ENCODE measurements around the gene ANXA1.

The ANXA1 gene, protein sequence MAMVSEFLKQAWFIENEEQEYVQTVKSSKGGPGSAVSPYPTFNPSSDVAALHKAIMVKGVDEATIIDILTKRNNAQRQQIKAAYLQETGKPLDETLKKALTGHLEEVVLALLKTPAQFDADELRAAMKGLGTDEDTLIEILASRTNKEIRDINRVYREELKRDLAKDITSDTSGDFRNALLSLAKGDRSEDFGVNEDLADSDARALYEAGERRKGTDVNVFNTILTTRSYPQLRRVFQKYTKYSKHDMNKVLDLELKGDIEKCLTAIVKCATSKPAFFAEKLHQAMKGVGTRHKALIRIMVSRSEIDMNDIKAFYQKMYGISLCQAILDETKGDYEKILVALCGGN

DNA sequence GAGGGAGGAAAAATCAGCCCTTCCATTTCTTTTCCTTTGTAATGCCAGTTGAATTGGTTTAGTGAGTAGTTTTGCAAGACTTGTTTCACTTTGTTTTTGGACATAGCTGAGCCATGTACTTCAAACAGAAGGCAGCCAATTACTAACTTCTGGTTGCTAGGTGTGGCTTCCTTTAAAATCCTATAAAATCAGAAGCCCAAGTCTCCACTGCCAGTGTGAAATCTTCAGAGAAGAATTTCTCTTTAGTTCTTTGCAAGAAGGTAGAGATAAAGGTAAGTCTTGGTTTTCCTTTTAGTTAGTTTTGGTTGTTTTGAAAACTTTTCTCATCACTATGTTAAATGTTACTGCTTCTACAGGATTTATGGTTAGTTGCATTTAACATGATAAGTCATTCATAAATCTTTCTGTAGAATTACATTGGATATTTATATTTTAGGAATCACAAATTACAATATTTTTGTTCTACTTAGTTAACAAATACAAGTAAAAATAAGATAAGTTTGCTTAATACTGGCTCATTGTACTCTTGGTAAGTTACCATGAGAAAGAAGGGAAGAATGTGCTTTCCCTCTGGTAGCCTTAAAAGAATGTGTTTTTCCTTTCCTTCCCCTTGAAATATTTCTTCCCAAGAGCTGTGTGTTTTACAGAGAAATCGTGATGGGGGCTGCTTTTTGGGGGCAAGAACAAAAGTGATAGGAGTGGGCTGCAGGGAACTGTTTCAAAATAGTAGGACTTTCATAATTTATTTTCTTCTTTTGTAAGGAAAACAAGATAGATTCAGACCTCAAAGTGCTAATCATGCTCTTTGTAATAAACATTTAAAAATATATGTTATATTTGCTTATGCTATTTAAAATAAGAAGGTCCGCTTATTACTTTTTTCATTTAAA is at the start of gene ANXA1:
TSS of gene ANXA1 (plus strand) at position 213 of the 890 bp plus-strand sequence. CDS start 6,671 bp downstream, outside the sequence.
- in situ Hi-C loops (cut with MboI; ENCODE audit: low sequenced_read_pairs), result no loop called here

GRCh38 chr9:73104342-73104741 is 47.3 kb upstream of the ANXA1 start:
- in situ Hi-C loops (cut with MboI; ENCODE audit: low sequenced_read_pairs), result no loop called here

GRCh38 chr9:73104921-73105320 is 46.7 kb upstream of the ANXA1 start:
- in situ Hi-C loops (cut with MboI; ENCODE audit: low sequenced_read_pairs), result loop anchor here (5.0 kb wide), 1 partner anchor 77 kb away; no protein-coding TSS in a partner anchor

DNA sequence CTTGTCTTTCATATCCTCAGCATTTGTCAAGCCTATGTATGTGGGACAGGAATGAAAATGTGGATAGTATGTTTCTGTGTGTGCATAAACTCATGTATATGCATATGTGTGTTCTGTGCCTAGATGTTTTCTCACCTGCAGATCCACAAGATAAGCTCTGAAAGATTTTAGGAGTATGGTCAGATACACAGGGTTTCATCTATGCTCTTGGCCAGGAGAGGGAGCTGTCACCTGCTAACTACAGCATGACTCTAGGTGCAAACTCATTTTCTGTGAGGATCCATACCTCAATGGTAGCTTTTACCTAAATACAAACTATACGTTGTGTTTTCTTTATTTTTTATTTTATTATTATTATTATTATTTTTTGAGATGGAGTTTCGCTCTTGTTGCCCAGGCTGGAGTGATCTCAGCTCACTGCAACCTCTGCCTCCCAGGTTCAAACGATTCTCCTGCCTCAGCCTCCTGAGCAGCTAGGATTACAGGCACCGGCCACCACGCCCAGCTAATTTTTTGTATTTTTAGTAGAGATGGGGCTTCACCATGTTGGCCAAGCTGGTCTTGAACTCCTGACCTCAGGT is 44.1 kb upstream of the ANXA1 start:
- in situ Hi-C loops (cut with MboI; ENCODE audit: low sequenced_read_pairs), result loop anchor here (5.0 kb wide), 1 partner anchor 75 kb away; no protein-coding TSS in a partner anchor

DNA sequence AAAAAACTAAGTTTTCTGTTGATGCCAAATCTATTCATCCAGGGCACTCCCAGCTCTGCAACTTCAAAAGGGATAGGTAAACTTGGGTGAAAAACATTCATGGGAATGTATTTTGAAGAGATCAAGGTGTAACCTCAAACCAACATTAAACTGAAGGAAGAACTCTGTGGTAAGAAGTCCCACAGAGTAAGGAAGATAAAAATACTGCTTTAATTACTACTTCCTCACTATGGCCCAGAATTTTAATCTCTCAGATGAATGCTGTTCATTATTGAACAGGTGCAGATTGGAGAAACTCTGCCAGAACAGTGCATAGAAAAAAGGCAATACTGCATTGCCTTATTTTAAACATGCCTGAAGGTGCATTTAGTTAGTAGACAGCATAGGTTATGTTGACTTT is 37.6 kb upstream of the ANXA1 start:
- in situ Hi-C loops (cut with MboI; ENCODE audit: low sequenced_read_pairs), result no loop called here

- in situ Hi-C loops (cut with MboI; ENCODE audit: low sequenced_read_pairs), result no loop called here
Observed at GRCh38 chr9:73114958-73115357, 36.7 kb upstream of the ANXA1 start.

DNA sequence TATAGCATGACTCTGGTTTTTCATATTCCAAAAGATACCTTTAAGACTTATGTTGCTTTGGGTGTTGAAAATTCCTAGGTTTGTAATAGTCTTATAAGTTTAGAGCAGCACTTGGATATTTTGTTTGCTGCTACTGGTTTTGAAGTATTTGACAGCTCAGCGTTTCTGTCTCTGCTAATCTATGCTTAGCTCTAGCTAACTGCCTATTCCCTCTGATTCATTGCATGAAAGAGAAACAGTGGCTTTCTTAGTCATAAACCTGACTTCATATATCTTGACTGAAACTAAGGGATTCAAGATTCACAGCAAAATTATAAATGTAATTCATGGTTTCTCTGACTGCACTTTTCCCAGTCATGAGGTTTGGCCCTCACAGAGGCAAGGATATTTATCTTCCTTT is 35.6 kb upstream of the ANXA1 start:
- in situ Hi-C loops (cut with MboI; ENCODE audit: low sequenced_read_pairs), result no loop called here

- in situ Hi-C loops (cut with MboI; ENCODE audit: low sequenced_read_pairs), result no loop called here
Observed at GRCh38 chr9:73116880-73117279, 34.8 kb upstream of the ANXA1 start.

DNA sequence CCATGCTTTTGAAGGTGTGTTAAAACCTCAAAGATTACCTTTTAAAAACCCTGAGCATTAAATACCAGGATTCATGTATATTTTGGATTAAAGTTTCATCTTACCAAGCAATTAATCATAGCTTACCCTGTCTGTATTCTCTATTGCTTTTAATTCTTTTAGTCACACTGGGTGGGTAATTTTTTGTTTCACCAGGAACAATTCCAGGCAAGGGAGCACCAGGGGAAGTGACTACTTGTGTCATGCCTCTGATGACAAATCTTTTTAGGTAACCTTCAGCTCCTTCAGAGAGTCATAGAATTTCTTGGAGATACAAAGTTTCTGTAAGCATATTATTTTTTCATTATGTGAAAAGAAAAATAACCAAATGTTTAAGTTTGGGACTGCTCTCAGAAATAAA is 33.4 kb upstream of the ANXA1 start:
- in situ Hi-C loops (cut with MboI; ENCODE audit: low sequenced_read_pairs), result no loop called here

DNA sequence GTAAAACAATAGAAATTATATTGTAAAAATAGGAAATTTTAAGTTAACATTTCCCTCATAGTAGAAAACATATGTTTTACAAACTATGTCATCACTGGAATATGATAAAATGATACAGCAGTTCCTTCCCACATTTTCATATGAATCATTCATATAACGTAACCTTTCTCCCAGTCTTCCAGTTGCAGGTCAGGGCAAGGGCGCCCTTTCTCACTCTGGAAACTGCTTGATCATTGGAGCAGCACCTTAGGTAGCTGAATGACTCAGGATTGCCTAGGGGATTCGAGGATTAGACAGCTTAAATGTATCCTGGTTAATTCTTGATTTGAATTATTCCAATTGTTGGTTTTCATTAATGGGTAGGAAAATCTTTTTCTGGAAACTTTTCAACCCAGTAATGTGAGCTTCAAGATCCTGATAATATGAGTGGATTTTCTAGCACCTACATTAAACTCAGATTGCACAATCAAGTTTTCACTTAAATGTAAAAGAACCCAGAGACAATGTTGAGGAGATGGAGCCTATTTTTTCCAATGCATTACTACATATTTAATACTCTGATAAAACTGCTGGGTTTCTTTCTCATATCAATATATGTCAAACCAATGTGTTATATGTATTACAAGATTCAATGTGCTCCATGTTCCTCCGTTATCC is 32.6 kb upstream of the ANXA1 start:
- in situ Hi-C loops (cut with MboI; ENCODE audit: low sequenced_read_pairs), result no loop called here

DNA sequence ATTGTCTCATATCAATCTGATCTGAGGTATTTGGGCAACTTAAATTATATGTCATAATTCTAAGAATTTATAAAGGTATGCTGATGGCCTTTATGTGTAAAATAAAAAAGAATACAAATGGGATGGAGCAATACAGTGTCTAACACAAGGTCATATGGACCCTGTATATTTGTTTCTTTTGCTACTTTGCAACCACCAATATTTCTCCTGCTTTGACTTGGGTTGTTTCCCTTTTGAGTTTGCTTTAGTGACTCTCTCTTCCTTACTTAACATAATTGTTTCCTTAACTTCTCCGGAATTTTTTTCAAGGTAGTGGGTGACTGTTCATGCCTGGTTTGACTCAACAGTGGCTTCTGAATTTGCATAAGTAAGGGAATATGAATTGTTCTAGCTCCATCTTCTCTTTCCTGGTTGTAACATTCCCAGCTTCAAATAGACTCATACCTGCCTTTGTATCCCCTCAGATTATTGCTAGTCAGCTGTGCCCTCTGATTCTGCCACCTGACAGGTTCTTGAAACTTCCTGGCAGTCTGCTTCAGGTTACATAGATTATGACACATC is 30.2 kb upstream of the ANXA1 start:
- in situ Hi-C loops (cut with MboI; ENCODE audit: low sequenced_read_pairs), result no loop called here

DNA sequence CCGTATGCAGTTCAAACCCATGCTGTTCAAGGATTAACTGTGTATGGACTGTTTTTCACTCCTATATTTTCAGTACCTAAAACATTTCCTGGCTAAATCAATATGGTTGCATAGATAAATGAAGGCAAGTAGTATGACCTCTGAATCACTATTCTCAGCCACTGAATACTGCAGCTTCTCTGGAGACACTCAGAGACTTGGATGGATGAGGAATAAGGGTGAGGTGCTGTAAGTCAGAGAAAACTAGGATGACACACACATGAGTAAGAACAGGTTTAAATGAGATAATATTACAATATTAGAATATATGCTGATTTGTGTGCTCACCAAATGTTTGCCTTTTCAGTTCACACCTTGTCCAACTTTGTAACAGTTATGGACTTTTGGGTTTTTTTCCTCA is 26.0 kb upstream of the ANXA1 start:
- in situ Hi-C loops (cut with MboI; ENCODE audit: low sequenced_read_pairs), result no loop called here

DNA sequence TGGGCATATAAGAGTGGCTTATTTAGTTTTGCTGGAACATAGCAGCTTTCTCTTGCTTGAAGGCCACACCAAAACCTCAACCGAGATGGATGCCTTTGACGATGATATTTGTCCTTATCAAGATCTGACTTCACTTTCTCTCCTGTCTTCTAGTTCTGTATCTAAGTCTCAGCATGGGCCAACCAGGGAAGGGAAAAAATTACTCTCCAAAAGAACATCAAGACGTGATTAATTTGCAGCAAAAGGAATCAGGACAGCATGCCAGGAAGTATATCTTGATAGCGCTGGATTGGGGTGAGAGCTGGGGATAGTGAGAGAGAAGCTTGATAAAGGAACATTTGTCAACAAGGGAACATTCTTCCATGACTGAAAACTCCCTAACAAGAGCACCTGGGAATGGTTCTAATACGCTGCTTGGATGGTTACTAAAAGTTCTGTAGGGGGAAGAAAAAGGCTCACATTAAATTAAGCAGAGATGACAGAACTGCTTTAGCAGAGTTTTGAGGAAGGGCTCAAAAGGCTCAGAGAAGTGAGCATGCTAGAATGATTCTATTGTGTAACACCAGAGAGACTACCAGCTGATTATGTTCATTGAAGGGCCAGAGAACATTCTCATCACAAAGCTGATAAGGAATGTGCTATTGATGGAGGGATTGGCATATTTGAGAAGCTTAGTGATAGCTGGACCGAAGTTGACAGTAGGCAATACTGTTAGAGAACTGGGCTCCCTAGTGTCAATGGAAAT is 21.6 kb upstream of the ANXA1 start:
- in situ Hi-C loops (cut with MboI; ENCODE audit: low sequenced_read_pairs), result no loop called here

- in situ Hi-C loops (cut with MboI; ENCODE audit: low sequenced_read_pairs), result no loop called here
Observed at GRCh38 chr9:73131461-73131860, 20.2 kb upstream of the ANXA1 start.

DNA sequence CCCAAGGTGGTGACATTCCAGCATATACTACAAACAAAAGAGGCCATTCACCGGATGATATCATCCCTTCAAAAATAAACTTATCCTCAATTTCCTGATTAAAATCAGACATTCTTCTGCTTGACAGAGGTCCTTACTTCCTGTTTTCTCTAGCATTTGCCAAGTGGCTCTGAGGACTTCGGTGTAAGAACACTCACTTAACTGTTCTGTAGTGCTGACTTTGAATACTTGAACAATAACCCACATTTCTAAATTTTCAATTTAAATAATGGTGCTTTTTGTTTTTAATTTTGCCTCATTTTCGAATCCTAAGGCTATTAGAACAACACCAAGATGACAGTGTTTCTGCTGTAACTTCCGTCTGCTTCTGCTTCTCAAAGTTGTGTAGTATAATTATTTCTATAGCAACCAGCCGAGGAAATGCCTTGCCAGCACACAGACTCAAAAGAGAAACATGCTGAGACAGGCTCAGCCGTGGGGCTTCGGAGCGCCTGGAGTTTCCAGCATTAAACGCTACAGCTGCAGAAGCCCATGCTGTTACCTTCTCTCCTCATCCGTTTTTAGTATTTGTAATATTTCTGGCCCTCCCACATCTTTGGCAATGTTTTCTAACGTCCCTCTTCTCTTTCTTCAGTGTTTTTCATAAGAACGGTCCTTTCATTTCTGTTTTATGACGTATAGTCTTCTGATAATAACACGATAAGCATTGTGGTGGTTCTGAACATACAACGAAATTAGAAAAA is 19.5 kb upstream of the ANXA1 start:
- in situ Hi-C loops (cut with MboI; ENCODE audit: low sequenced_read_pairs), result no loop called here

- in situ Hi-C loops (cut with MboI; ENCODE audit: low sequenced_read_pairs), result no loop called here
Observed at GRCh38 chr9:73133022-73133651, 18.5 kb upstream of the ANXA1 start.

DNA sequence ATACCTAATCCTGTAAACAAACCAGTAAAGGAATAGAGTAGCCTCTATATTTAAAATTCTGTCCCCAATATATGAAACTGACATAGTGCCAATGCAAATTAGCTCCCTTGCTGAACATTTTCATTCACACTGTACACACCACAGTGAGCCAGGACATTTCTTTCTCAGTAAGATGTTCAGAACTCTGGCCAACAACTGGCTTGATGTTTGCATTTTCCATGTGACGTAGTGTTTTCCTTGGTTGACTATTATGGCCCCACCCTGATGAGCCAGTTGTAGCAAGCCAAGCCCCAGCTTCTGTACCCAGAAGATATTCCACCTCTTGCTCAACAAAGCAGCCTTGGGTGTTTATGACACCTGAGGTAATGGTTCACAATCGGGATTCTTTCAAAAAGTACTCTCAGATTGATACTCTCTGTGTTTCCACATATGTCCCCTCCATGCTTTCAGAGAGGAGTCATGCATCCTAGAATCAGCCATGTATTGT is 17.7 kb upstream of the ANXA1 start:
- in situ Hi-C loops (cut with MboI; ENCODE audit: low sequenced_read_pairs), result no loop called here

DNA sequence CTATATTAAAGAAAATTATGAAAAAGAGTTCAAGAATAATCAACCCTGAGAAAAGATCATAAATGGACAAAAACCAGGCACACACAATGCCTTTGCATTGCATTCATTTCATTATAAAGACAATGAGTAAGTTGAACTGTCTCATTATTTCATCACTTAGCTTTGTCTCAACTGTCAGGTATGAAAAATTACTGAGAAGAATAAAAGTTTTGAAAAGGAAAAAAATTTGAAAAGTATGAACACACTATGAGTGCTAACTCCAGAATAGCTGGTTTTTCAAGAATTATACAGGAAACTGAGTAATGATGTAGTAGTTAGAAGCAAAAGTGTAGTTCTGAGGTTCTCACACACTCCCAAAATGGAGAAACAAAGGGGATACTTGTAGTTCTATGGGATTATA is 16.3 kb upstream of the ANXA1 start:
- in situ Hi-C loops (cut with MboI; ENCODE audit: low sequenced_read_pairs), result no loop called here

All from HL-60/S4 (cell line).